Ectodermal cell (in vitro differentiated cells): ENCODE data around the gene DDX20.

Experiments
- H3K27ac ChIP-seq: 2 replicates; pipeline ENCODE4 v1.7.0; 2013; ENCODE audit warnings: mild to moderate bottlenecking, low read depth, low read length; ENCODE audit not compliant: insufficient read depth, poor library complexity, severe bottlenecking
- H3K27me3 ChIP-seq: 2 replicates; pipeline ENCODE4 v1.7.0; 2013; ENCODE audit warnings: mild to moderate bottlenecking, low read length; ENCODE audit not compliant: insufficient read depth, control insufficient read depth, poor library complexity, severe bottlenecking
- H3K36me3 ChIP-seq: one replicate; pipeline ENCODE4 v1.7.0; 2013; ENCODE audit warnings: low read length; ENCODE audit not compliant: control insufficient read depth, insufficient read depth
- H3K4me1 ChIP-seq: one replicate; pipeline ENCODE4 v1.7.0; 2013; ENCODE audit warnings: low read length; ENCODE audit not compliant: control insufficient read depth, insufficient read depth
- H3K4me3 ChIP-seq: 2 replicates; pipeline ENCODE4 v1.7.0; 2013; ENCODE audit warnings: low read depth, low read length, control low read depth; ENCODE audit not compliant: insufficient read depth
- H3K9me3 ChIP-seq: 2 replicates; pipeline ENCODE4 v1.7.0; 2013; ENCODE audit warnings: mild to moderate bottlenecking, low read length, moderate library complexity; ENCODE audit not compliant: control insufficient read depth
- WGBS, 2 experiments: methylation state at CpG; one replicate each; pipeline ENCODE4 v1.1.7; 2013; ENCODE audit warnings: missing lambda C conversion rate in 2 of 2; 5-methylcytosine and 5-hydroxymethylcytosine counted together

Gene DDX20

DNA sequence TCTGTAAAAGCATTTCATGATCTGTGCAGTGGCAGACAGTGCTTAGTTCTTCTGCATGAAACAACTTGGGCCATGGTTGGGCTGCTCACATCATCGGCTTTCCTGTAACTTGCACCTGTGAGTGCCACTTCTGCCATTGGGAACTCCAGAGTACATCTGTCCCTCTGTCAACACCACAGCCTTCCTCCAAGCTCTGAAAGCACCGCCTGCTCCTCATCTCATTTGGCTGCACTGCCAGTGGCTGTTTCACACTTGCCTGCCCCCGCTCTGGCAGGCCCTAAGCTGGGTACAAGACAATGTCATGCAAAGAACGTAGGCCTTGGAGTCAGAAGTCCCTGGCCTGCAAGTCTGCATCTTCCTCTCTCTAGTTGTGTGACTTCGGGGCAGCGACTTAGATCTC, 46.4 kb downstream of the DDX20 start:
- H3K27me3 ChIP-seq = no peaks in the 10 kb centered on the region
- H3K36me3 ChIP-seq = no peaks in the 10 kb centered on the region
- 92 to 94% methylated on average over 6 of the region's 6 CpGs for WGBS, 2 experiments
- H3K4me3 ChIP-seq = no peak overlapping the region
- no peak overlapping the region for H3K27ac ChIP-seq
- H3K4me1 ChIP-seq = peaks cover 14% of the 10 kb centered on the region
- no peaks in the 10 kb centered on the region for H3K9me3 ChIP-seq

DNA sequence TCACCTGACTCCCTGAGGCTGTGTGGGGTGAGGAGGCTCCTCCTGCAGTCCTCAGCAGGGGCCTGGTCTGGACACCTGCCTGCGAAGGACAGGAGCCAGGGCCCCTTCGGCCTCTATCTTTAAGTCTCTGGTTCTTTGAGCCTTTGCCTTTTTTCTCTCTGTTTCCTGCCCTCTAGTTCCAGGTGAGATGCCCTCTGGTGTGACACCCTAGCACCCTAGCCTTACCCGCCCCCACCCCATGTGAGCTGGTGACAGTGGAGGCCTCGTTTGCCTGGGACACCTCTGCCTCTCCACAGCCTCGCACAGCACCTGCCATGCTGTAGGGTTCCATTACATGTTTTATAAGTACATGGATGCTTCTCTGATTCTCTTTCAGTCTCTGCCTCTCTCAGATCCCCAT, 47.3 kb downstream of the DDX20 start:
- Histone ChIP-seq H3K27me3 (no peaks in the 10 kb centered on the region), H3K4me1 (peaks cover 14% of the 10 kb centered on the region), H3K27ac (no peak overlapping the region), H3K36me3 (no peaks in the 10 kb centered on the region), H3K4me3 (no peak overlapping the region), H3K9me3 (no peaks in the 10 kb centered on the region)
- WGBS, 2 experiments = 93% methylated on average over 5 of the region's 5 CpGs

DNA sequence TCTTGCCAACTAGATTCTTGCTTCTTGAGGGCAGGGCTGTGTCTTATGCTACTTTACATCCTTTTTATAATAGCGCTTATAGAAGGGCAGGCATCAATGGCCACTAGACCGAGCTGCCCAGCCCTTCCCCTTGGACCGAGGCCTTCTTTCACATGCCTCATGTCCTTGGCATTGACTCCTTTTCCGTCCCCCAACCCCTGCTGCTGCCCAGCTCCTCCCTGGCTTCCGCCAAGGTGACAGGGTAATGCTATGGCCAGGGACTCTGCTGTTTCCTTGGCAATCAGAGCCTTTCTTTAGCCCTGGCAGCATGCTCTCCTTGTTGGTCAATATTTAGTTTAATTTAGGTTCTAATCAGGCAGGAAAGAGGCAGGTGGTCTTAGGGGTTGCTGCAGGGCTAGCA, 48.2 kb downstream of the DDX20 start:
- peaks cover 14% of the 10 kb centered on the region for H3K4me1 ChIP-seq
- H3K36me3 ChIP-seq = no peaks in the 10 kb centered on the region
- H3K4me3 ChIP-seq = no peak overlapping the region
- H3K27me3 ChIP-seq = no peaks in the 10 kb centered on the region
- 94 to 95% methylated on average over 5 of the region's 5 CpGs for WGBS, 2 experiments
- H3K27ac ChIP-seq = no peak overlapping the region
- no peaks in the 10 kb centered on the region for H3K9me3 ChIP-seq

DNA sequence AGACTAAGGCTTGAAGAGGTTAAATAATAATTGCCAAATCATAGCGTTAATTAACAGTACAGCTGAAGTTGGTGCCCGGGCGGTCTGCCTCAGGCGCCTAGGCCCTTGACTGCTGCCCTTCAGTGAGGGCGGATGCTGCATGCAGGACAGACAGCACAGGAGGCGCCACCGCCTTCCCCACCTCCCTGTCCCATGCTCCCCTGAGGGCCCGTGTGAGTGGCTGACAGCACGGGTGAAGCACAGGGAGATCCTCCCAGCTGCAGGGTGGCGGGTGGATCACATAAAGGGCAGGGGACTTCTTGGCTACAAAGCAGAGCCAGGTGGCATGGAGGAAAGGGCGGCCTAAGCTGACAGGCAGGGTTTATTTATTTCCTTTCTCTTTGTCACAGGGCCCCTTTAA, 49.1 kb downstream of the DDX20 start:
- Histone ChIP-seq H3K36me3 (no peaks in the 10 kb centered on the region), H3K4me3 (no peak overlapping the region), H3K27me3 (no peaks in the 10 kb centered on the region), H3K4me1 (peaks cover 14% of the 10 kb centered on the region), H3K27ac (no peak overlapping the region), H3K9me3 (no peaks in the 10 kb centered on the region)
- WGBS, 2 experiments = 86 to 90% methylated on average over 11 of the region's 11 CpGs

DNA sequence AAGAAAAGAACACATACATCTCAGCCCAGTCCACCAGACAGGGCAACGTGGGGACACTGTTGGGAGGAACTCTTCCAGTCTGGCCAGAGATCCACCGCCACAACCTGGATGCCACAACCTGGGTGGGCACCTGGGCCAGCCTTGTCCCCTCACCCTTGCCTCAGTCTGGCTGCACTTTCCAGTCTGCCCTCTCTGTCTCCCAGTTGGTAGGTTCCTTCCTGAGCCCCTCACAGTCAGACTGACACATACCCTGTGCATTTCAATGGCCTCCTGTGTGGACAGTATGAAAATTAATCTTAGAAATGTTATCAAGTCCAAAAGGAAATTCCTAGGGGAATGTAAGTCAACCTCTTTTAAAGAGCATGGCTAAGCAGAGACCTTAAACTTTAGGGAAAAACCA, 49.5 kb downstream of the DDX20 start:
- no peak overlapping the region for H3K4me3 ChIP-seq

DNA sequence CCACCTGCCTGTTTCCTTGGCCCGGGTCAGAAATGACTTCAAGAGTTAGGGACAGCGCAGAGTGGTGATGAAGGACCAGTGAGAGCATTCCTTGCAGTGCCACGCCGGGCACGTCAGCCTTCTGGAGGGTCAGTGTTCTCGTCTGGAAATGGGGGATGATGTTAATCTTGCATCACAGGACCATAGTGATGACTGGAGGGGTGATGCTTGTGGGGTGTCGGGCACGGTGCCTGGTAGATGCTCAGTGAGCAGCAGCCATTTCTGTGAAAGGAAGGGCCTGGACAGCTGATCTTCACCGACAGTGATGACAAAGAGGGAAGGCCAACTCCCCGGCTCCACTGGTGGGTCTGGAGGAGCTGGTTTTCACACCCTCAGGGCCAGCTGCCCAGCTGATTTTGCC, 56.2 kb downstream of the DDX20 start:
- 86 to 89% methylated on average over 10 of the region's 10 CpGs for WGBS, 2 experiments
- Histone ChIP-seq H3K4me3 (no peak overlapping the region), H3K27ac (no peak overlapping the region), H3K9me3 (no peaks in the 10 kb centered on the region), H3K27me3 (no peaks in the 10 kb centered on the region), H3K36me3 (no peaks in the 10 kb centered on the region), H3K4me1 (no peaks in the 10 kb centered on the region)

More for the DNA sequence above, 49.5 kb downstream of the DDX20 start:
- H3K9me3 ChIP-seq = no peaks in the 10 kb centered on the region
- no peaks in the 10 kb centered on the region for H3K27me3 ChIP-seq
- peaks cover 14% of the 10 kb centered on the region for H3K4me1 ChIP-seq
- no peak overlapping the region for H3K27ac ChIP-seq
- 87 to 91% methylated on average over 2 of the region's 2 CpGs for WGBS, 2 experiments
- H3K36me3 ChIP-seq = no peaks in the 10 kb centered on the region

DNA sequence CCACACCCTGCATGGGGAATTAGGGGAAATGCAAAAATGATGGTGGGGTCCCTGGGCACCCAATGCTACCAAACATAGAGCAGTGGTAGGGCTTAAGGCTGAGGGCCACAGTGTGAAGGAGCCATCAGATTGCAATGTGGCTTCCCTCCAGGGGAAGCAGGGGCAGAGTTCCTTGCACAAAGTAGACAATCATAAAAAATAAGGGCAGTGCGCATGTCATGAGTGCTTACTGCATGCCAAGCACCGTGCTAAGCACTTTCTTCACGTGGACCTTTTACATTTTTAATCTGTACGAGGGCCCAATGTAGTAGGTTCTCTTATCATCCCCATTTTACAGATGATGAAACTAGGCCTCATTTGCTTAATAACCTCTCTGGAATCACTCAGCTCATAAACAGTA, 56.6 kb downstream of the DDX20 start:
- WGBS, 2 experiments = 93 to 94% methylated on average over 4 of the region's 4 CpGs
- H3K27me3 ChIP-seq = no peaks in the 10 kb centered on the region
- no peak overlapping the region for H3K27ac ChIP-seq
- H3K4me3 ChIP-seq = no peak overlapping the region
- H3K4me1 ChIP-seq = no peaks in the 10 kb centered on the region
- H3K36me3 ChIP-seq = no peaks in the 10 kb centered on the region
- H3K9me3 ChIP-seq = no peaks in the 10 kb centered on the region

DNA sequence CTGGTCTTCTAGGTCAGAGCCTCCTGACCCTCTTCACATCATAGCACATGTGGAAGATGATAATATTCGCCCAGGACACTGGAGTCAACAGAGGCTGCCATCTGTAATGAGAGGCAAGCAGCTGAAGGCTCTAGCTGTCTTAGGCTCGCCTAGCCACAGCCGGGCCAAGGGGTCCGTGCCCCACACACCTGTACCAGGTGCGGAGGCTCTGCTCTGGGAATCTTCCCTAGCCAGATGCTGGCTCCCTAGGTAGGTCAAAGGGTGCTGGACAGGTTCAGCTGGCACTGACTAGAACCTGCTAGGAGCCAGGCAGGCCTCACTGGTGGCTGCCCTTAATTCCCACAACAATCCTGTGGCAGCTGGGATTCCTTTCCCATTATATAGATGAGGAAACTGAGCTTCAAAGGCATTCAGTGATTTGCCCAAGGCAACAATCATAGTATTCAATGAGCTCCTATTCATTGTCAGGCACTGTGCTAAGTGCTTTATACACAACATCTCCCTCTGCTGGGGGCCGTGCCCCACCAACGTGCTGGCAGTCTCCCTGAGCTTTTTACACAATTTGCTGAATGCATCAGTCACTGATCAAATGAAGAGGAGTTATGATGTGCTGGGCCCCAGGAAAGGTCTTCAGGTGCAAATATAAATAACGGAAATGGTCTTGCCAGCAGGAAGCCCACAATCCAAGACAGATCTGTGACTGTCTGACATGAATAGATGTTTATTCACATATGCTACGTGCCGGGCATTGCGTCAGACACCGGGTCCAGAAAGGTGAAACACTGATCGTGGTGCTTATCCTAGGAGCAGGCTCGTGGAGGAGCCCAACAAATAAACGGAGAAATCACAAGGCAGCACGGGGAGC, 58.0 kb downstream of the DDX20 start:
- H3K27ac ChIP-seq = no peak overlapping the region
- H3K36me3 ChIP-seq = no peaks in the 10 kb centered on the region
- no peaks in the 10 kb centered on the region for H3K4me1 ChIP-seq
- no peak overlapping the region for H3K4me3 ChIP-seq
- H3K9me3 ChIP-seq = no peaks in the 10 kb centered on the region
- no peaks in the 10 kb centered on the region for H3K27me3 ChIP-seq
- 76 to 79% methylated on average over 16 of the region's 16 CpGs for WGBS, 2 experiments

DNA sequence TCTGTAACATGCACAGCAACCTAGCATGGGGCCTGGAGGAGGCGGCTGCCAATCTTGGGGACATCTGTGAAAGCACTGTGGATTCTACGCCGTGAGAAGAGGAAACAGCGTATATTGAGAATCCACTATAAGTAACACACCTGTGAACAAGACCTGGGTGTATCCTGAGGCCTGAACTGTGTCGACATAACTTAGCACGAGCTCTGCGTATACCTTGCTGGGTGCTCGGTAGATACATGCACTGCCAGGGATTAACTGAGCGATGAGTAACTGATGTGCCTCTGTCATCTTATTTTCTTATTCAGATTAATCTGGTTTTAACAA, 58.6 kb downstream of the DDX20 start:
- H3K27ac ChIP-seq = no peak overlapping the region
- H3K4me1 ChIP-seq = no peaks in the 10 kb centered on the region
- no peaks in the 10 kb centered on the region for H3K9me3 ChIP-seq
- H3K4me3 ChIP-seq = no peak overlapping the region
- H3K36me3 ChIP-seq = no peaks in the 10 kb centered on the region
- 94 to 96% methylated on average over 9 of the region's 9 CpGs for WGBS, 2 experiments
- H3K27me3 ChIP-seq = no peaks in the 10 kb centered on the region

DNA sequence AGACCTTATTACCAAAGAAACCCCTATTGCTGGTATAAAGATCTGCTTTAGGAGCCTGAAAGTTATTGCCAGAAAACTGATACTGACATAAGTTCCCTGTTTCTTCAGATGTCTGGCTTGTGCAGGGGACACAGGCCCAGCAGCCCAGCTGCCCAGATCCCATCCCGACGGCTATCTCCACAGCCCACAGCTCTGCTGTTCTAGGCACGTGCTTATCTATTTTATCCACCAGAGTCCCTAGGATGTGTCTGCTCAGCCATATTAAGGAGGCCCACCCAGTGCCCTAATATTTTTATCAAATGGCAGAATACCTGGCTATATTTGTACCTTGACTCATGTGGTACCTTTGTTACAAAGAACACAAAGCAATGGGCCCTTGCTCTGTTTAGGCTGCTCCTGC, 58.9 kb downstream of the DDX20 start:
- Histone ChIP-seq H3K4me3 (no peak overlapping the region), H3K27me3 (no peaks in the 10 kb centered on the region), H3K4me1 (no peaks in the 10 kb centered on the region), H3K27ac (no peak overlapping the region), H3K36me3 (no peaks in the 10 kb centered on the region), H3K9me3 (no peaks in the 10 kb centered on the region)
- WGBS, 2 experiments = 88 to 90% methylated on average over 3 of the region's 3 CpGs
